Measurements from ENCODE around the gene CD55.

The CD55 gene

GRCh38 chr1:207329469-207329868 is 8.0 kb downstream of the CD55 start:
- Histone ChIP-seq H2AFZ (ENCODE audit: low read depth, low read length, severe bottlenecking) (no peak overlapping the region), H3K9me2 (replicated peaks; ENCODE audit: insufficient read depth, low read length) (no peaks in the 10 kb centered on the region), H3K4me2 (ENCODE audit: low read depth, low read length, poor library complexity, severe bottlenecking) (no peak overlapping the region), H3K79me2 (ENCODE audit: insufficient read depth, low read length) (no peaks in the 10 kb centered on the region), H3K27ac (ENCODE audit: low read depth, low read length) (no peak overlapping the region), H3K9ac (ENCODE audit: low read length) (no peak overlapping the region), H3K36me3 (ENCODE audit: low read length) (peaks cover 5% of the 10 kb centered on the region), H3K9me3 (ENCODE audit: insufficient read depth, low read length) (peaks cover 7% of the 10 kb centered on the region; the same call in 1 of the 2 replicates), H3K27me3 (ENCODE audit: low read length) (no peaks in the 10 kb centered on the region), H3F3A (ENCODE audit: insufficient read depth) (no peaks in the 10 kb centered on the region), H3K4me3 (ENCODE audit: insufficient read depth, low read length, poor library complexity, severe bottlenecking) (no peak overlapping the region), H4K20me1 (ENCODE audit: low read depth, low read length) (no peaks in the 10 kb centered on the region)
- no peak for TF ChIP-seq CTCF (IDR thresholded peaks at IDR 0.05; ENCODE audit: insufficient read depth, low read length, poor library complexity, severe bottlenecking)
- TF ChIP-seq EZH2phosphoT487 (conservative IDR thresholded peaks at IDR 0.05; ENCODE audit: low read length) = no peak

- peaks cover 7% of the 10 kb centered on the region; the same call in 1 of the 2 replicates for H3K9me3 ChIP-seq (ENCODE audit: insufficient read depth, low read length)
- H3K4me3 ChIP-seq (ENCODE audit: insufficient read depth, low read length, poor library complexity, severe bottlenecking) = no peak overlapping the region
- H3K79me2 ChIP-seq (ENCODE audit: insufficient read depth, low read length) = no peaks in the 10 kb centered on the region
- H2AFZ ChIP-seq (ENCODE audit: low read depth, low read length, severe bottlenecking) = no peak overlapping the region
- H3K9ac ChIP-seq (ENCODE audit: low read length) = no peak overlapping the region
- no peak overlapping the region for H3K27ac ChIP-seq (ENCODE audit: low read depth, low read length)
- no peak for TF ChIP-seq EZH2phosphoT487 (conservative IDR thresholded peaks at IDR 0.05; ENCODE audit: low read length)
- TF ChIP-seq CTCF (IDR thresholded peaks at IDR 0.05; ENCODE audit: insufficient read depth, low read length, poor library complexity, severe bottlenecking) = no peak
- no peaks in the 10 kb centered on the region for H3F3A ChIP-seq (ENCODE audit: insufficient read depth)
- H3K9me2 ChIP-seq (replicated peaks; ENCODE audit: insufficient read depth, low read length) = no peaks in the 10 kb centered on the region
- no peaks in the 10 kb centered on the region for H4K20me1 ChIP-seq (ENCODE audit: low read depth, low read length)
- no peak overlapping the region for H3K4me2 ChIP-seq (ENCODE audit: low read depth, low read length, poor library complexity, severe bottlenecking)
- H3K36me3 ChIP-seq (ENCODE audit: low read length) = peaks cover 7% of the 10 kb centered on the region
- H3K27me3 ChIP-seq (ENCODE audit: low read length) = no peaks in the 10 kb centered on the region
Observed at GRCh38 chr1:207330011-207330710, 8.7 kb downstream of the CD55 start.

GRCh38 chr1:207331354-207332313 is 10.2 kb downstream of the CD55 start:
- H3K27me3 ChIP-seq (ENCODE audit: low read length) = no peaks in the 10 kb centered on the region
- no peak overlapping the region for H3K27ac ChIP-seq (ENCODE audit: low read depth, low read length)
- H2AFZ ChIP-seq (ENCODE audit: low read depth, low read length, severe bottlenecking) = no peak overlapping the region
- no peaks in the 10 kb centered on the region for H4K20me1 ChIP-seq (ENCODE audit: low read depth, low read length)
- no peaks in the 10 kb centered on the region for H3K79me2 ChIP-seq (ENCODE audit: insufficient read depth, low read length)
- no peaks in the 10 kb centered on the region for H3F3A ChIP-seq (ENCODE audit: insufficient read depth)
- H3K9me2 ChIP-seq (replicated peaks; ENCODE audit: insufficient read depth, low read length) = no peaks in the 10 kb centered on the region
- H3K9ac ChIP-seq (ENCODE audit: low read length) = no peak overlapping the region
- peaks cover 7% of the 10 kb centered on the region for H3K36me3 ChIP-seq (ENCODE audit: low read length)
- peaks cover 7% of the 10 kb centered on the region; the same call in 1 of the 2 replicates for H3K9me3 ChIP-seq (ENCODE audit: insufficient read depth, low read length)
- no peak overlapping the region for H3K4me2 ChIP-seq (ENCODE audit: low read depth, low read length, poor library complexity, severe bottlenecking)
- TF ChIP-seq EZH2phosphoT487 (conservative IDR thresholded peaks at IDR 0.05; ENCODE audit: low read length) (no peak), CTCF (IDR thresholded peaks at IDR 0.05; ENCODE audit: insufficient read depth, low read length, poor library complexity, severe bottlenecking) (no peak)
- no peak overlapping the region for H3K4me3 ChIP-seq (ENCODE audit: insufficient read depth, low read length, poor library complexity, severe bottlenecking)
